ENCODE data around the gene ANKS1A. TPM values are rescaled to one million over a fixed set of nuclear protein-coding genes. Genes with fewer than 3 reads are reported as not detected.

The ANKS1A gene
- total RNA-seq, 3 donors from 2014 or later (not counting 1 experiment from before 2014, with no cell fraction given), result 10.4 to 11.5 (median 10.9) TPM

GRCh38 chr6:35028781-35029769 is 140.0 kb downstream of the ANKS1A start:
- Mint-ChIP-seq H3K36me3 (no peaks in the 10 kb centered on the region), H3K4me1 (peaks cover 15 to 20% of the 10 kb centered on the region in 2 donors), H3K27ac (no peak overlapping the region), H3K9me3 (no peaks in the 10 kb centered on the region), H3K27me3 (ENCODE audit: low read depth in 2 of 2) (no peaks in the 10 kb centered on the region), H3K4me3 (no peak overlapping the region)
- WGBS (ENCODE audit: insufficient coverage), result 86% methylated on average over 4 of the region's 9 CpGs
- DNase-seq (no peak), ATAC-seq (no peak)
- no peaks in the 10 kb centered on the region for H3K27me3 ChIP-seq (ENCODE audit: control insufficient read depth, insufficient read depth, low read length)
- H3K4me3 ChIP-seq (ENCODE audit: low read length), result no peak overlapping the region
- no peak for TF ChIP-seq CTCF (IDR thresholded peaks at IDR 0.05)
- intact Hi-C loops (cut with micrococcal nuclease), result no loop called here
- no peaks in the 10 kb centered on the region for H3K36me3 ChIP-seq (ENCODE audit: control insufficient read depth, insufficient read depth, low read length)
- H3K4me1 ChIP-seq (ENCODE audit: control insufficient read depth, insufficient read depth, low read length), result no peaks in the 10 kb centered on the region
- no peaks in the 10 kb centered on the region for H3K9me3 ChIP-seq (ENCODE audit: control insufficient read depth, insufficient read depth, low read length)
- H3K27ac ChIP-seq (ENCODE audit: low read length), result no peak overlapping the region

GRCh38 chr6:35030099-35030498 is 141.0 kb downstream of the ANKS1A start:
- peaks cover 15 to 20% of the 10 kb centered on the region in 2 donors for H3K4me1 Mint-ChIP-seq
- no peak overlapping the region for H3K27ac ChIP-seq (ENCODE audit: low read length)
- WGBS (ENCODE audit: insufficient coverage), result no CpG with 5 or more reads among the region's 2 CpGs
- ATAC-seq (no peak), DNase-seq (no peak)
- no peaks in the 10 kb centered on the region for H3K9me3 ChIP-seq (ENCODE audit: control insufficient read depth, insufficient read depth, low read length)
- intact Hi-C loops (cut with micrococcal nuclease), result no loop called here
- H3K4me3 ChIP-seq (ENCODE audit: low read length), result no peak overlapping the region
- no peaks in the 10 kb centered on the region for H3K4me1 ChIP-seq (ENCODE audit: control insufficient read depth, insufficient read depth, low read length)
- H3K27me3 Mint-ChIP-seq (ENCODE audit: low read depth in 2 of 2), result no peaks in the 10 kb centered on the region
- no peak overlapping the region for H3K4me3 Mint-ChIP-seq
- H3K27ac Mint-ChIP-seq, result no peak overlapping the region
- TF ChIP-seq CTCF (IDR thresholded peaks at IDR 0.05), result no peak
- no peaks in the 10 kb centered on the region for H3K36me3 ChIP-seq (ENCODE audit: control insufficient read depth, insufficient read depth, low read length)
- H3K27me3 ChIP-seq (ENCODE audit: control insufficient read depth, insufficient read depth, low read length), result no peaks in the 10 kb centered on the region
- H3K36me3 Mint-ChIP-seq, result no peaks in the 10 kb centered on the region
- H3K9me3 Mint-ChIP-seq, result no peaks in the 10 kb centered on the region

- H3K4me1 Mint-ChIP-seq, result peaks cover 11 to 14% of the 10 kb centered on the region in 2 donors
- no peak overlapping the region for H3K4me3 ChIP-seq (ENCODE audit: low read length)
- DNase-seq, result no peak
- no peaks in the 10 kb centered on the region for H3K9me3 Mint-ChIP-seq
- no peaks in the 10 kb centered on the region for H3K36me3 Mint-ChIP-seq
- WGBS (ENCODE audit: insufficient coverage), result 91% methylated on average over 5 of the region's 5 CpGs
- H3K4me1 ChIP-seq (ENCODE audit: control insufficient read depth, insufficient read depth, low read length), result peaks cover 5% of the 10 kb centered on the region
- H3K27me3 Mint-ChIP-seq (ENCODE audit: low read depth in 2 of 2), result no peaks in the 10 kb centered on the region
- no peak overlapping the region for H3K27ac Mint-ChIP-seq
- no peak for ATAC-seq
- no peak overlapping the region for H3K27ac ChIP-seq (ENCODE audit: low read length)
- H3K36me3 ChIP-seq (ENCODE audit: control insufficient read depth, insufficient read depth, low read length), result no peaks in the 10 kb centered on the region
- no peaks in the 10 kb centered on the region for H3K27me3 ChIP-seq (ENCODE audit: control insufficient read depth, insufficient read depth, low read length)
- intact Hi-C loops (cut with micrococcal nuclease), result no loop called here
- no peak for TF ChIP-seq CTCF (IDR thresholded peaks at IDR 0.05)
- H3K4me3 Mint-ChIP-seq, result no peak overlapping the region
- no peaks in the 10 kb centered on the region for H3K9me3 ChIP-seq (ENCODE audit: control insufficient read depth, insufficient read depth, low read length)
Observed at GRCh38 chr6:35031611-35032529, 142.8 kb downstream of the ANKS1A start.

Data from natural killer cell (primary cell).